Ovary (tissue), 3 donors: ENCODE data around the gene GPRC5C.

Experiments used
- POLR2A ChIP-seq: fragments of 450-650 bp; IDR thresholded peaks from one replicate; pipeline ENCODE4 v1.6.1; 2017; ENCODE audit warnings: antibody characterized with exemption, mild to moderate bottlenecking, moderate library complexity
- TF ChIP-seq, protein P1 (sequence below), 3 donors: fragments of 450-650 bp in 2 of 3; fragments of 200-600 bp in 1 of 3; IDR thresholded peaks; one replicate each; pipeline versions ENCODE4 v1.5.1 to v1.8.0; 2016 to 2022; ENCODE audit warnings: antibody characterized with exemption in 3 of 3, mild to moderate bottlenecking in 1 of 3
- donor health status: DM: no; HTN: no; CAD: no.

DNA sequence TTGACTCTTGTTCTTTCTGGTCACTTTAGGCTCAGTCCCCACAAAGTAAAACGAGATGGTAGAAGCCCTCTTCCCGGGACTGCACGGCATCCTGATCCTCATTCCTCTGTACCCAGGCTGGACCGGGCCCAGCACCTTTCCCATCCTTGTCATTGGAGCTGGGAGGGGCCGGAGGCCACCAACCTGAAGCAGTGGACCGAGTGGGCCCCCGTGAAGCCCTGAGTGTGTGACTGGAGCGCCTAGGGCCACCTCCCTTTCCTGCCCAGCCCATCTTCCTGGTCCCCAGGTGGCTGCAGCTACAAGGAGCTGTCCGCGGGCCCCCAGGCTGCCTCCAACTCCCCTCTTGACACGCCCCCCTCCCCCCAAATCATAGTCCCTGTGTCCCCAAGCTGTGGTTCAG, 17.4 kb downstream of the GPRC5C start:
- TF ChIP-seq, protein P1, sequence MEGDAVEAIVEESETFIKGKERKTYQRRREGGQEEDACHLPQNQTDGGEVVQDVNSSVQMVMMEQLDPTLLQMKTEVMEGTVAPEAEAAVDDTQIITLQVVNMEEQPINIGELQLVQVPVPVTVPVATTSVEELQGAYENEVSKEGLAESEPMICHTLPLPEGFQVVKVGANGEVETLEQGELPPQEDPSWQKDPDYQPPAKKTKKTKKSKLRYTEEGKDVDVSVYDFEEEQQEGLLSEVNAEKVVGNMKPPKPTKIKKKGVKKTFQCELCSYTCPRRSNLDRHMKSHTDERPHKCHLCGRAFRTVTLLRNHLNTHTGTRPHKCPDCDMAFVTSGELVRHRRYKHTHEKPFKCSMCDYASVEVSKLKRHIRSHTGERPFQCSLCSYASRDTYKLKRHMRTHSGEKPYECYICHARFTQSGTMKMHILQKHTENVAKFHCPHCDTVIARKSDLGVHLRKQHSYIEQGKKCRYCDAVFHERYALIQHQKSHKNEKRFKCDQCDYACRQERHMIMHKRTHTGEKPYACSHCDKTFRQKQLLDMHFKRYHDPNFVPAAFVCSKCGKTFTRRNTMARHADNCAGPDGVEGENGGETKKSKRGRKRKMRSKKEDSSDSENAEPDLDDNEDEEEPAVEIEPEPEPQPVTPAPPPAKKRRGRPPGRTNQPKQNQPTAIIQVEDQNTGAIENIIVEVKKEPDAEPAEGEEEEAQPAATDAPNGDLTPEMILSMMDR (IDR thresholded peaks at IDR 0.05) = no peak
- TF ChIP-seq POLR2A = no peak
